Measurements from ENCODE around the gene NGEF. TPM values are rescaled to one million over a fixed set of nuclear protein-coding genes. Genes with fewer than 3 reads are reported as not detected.

Gene NGEF
- total and polyA plus RNA-seq, 8 donors: 3.3 to 7.1 (median 5.4) TPM

DNA sequence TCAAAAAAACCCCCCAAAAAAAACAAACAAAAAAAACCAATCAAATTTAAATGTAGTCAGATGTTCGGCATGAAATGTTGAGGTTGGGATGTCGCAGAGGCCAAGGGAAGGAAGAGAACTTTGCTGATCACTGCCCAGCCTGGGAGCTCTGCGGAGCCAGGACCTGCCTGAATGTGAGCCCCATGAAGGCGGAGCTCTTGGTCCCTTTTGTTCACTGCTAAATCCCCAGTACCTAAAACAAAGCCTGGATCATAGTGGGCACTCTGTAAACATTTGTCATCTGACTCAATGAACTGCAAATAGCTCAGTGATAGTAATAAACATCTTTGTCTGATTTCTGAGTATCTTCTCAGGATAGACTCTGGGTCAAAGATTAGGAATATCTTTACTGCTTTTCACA, 64.0 kb downstream of the NGEF start:
- intact Hi-C loops (cut with DNase I): no loop called here
- no peak for FAIRE-seq
- WGBS, 2 donors: 94% methylated on average over 4 of the region's 4 CpGs
- H3K9me3 ChIP-seq: no peaks in the 10 kb centered on the region
- no peaks in the 10 kb centered on the region for H3K27me3 ChIP-seq
- no peaks in the 10 kb centered on the region for H3K4me1 ChIP-seq
- no peak for DNase-seq
- no peak overlapping the region for H3K27ac ChIP-seq
- no peak overlapping the region for H3K4me3 ChIP-seq
- no peak for ATAC-seq
- H3K36me3 ChIP-seq: no peaks in the 10 kb centered on the region
- TF ChIP-seq, protein P1, sequence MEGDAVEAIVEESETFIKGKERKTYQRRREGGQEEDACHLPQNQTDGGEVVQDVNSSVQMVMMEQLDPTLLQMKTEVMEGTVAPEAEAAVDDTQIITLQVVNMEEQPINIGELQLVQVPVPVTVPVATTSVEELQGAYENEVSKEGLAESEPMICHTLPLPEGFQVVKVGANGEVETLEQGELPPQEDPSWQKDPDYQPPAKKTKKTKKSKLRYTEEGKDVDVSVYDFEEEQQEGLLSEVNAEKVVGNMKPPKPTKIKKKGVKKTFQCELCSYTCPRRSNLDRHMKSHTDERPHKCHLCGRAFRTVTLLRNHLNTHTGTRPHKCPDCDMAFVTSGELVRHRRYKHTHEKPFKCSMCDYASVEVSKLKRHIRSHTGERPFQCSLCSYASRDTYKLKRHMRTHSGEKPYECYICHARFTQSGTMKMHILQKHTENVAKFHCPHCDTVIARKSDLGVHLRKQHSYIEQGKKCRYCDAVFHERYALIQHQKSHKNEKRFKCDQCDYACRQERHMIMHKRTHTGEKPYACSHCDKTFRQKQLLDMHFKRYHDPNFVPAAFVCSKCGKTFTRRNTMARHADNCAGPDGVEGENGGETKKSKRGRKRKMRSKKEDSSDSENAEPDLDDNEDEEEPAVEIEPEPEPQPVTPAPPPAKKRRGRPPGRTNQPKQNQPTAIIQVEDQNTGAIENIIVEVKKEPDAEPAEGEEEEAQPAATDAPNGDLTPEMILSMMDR (IDR thresholded peaks at IDR 0.05): no peak

DNA sequence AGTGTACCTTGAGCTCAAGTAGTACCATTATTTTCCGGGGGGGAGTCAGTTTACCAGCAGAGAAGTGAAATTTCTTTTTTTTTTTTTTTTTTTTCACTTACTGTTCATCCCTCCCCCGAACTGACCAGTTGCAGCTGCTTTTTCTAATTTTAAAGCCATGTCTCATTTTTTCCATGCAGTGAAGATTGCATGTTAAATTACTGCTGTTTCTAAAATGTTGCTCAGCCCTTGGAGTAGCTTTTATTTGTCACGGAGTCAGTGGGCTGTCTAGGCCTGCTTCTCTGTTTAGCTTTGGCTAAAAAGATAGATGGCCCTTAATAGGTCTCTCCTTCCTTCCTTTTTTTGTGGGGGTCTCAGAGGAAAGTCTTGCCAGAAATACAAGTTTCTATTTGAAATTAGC, 70.2 kb downstream of the NGEF start:
- H3K27ac ChIP-seq: no peak overlapping the region
- H3K9me3 ChIP-seq: no peaks in the 10 kb centered on the region
- 90 to 92% methylated on average over 3 of the region's 3 CpGs for WGBS, 2 donors
- ATAC-seq (no peak), FAIRE-seq (no peak), DNase-seq (no peak)
- intact Hi-C loops (cut with DNase I): no loop called here
- H3K36me3 ChIP-seq: no peaks in the 10 kb centered on the region
- H3K4me3 ChIP-seq: no peak overlapping the region
- no peaks in the 10 kb centered on the region for H3K4me1 ChIP-seq
- H3K27me3 ChIP-seq: no peaks in the 10 kb centered on the region
- TF ChIP-seq, protein P1 (IDR thresholded peaks at IDR 0.05): no peak

DNA sequence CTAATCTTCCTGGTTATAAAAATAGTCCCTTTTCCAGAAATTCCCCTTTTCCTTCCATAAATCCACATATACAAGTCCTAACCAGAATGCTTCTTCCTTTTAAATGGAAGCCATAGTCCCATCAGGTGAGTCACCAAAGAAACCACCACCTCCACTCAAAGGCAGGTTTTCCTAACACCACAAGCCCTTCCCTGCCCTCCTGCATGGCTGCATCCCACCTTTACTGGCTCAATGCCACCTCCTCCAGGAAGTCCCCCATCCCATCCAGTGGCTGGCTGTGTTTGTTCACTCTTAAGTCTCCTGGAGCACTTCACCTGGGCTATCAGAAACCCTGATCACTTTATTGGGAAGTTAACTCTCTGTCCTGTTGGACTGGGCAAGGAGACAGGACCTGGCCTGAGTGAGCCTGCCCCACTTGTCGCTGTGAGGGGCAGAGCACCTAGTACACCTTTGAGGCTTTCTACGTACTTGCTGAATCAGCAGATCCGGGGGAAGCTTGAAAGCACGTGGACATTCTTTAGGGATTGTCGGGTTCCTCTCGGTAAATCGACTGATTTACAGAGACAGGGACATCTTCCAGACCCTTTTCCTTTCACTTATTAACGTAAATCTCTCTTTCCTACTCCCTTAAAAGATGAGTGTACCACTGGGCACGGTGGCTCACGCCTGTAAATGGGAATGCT, 71.0 kb downstream of the NGEF start:
- no peak overlapping the region for H3K4me3 ChIP-seq

DNA sequence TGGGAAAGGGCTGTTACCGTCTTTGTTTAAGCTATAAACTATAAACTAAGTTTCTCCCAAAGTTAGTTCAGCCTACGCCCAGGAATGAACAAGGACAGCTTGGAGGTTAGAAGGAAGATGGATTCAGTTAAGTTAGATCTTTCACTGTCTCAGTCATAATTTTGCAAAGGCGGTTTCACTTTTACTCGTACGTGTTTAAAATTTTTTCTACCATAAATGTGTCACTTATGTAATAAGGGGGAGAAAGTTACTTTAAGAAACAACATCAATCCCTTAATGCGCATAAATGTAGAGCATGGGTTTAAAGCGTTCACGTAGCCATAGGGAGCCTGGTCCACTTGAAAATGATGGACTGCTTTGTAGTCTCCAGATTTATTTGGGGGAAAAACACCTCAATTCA, 71.7 kb downstream of the NGEF start:
- DNase-seq: no peak
- no peak overlapping the region for H3K4me3 ChIP-seq
- FAIRE-seq: no peak
- no peak for ATAC-seq
- H3K9me3 ChIP-seq: no peaks in the 10 kb centered on the region
- no peaks in the 10 kb centered on the region for H3K27me3 ChIP-seq
- intact Hi-C loops (cut with DNase I): no loop called here
- no peaks in the 10 kb centered on the region for H3K36me3 ChIP-seq
- WGBS, 2 donors: 87 to 89% methylated on average over 8 of the region's 8 CpGs
- no peaks in the 10 kb centered on the region for H3K4me1 ChIP-seq
- TF ChIP-seq, protein P1 (IDR thresholded peaks at IDR 0.05): no peak
- H3K27ac ChIP-seq: no peak overlapping the region

More for the DNA sequence above, 71.0 kb downstream of the NGEF start:
- Histone ChIP-seq H3K4me1 (no peaks in the 10 kb centered on the region), H3K36me3 (no peaks in the 10 kb centered on the region), H3K27me3 (no peaks in the 10 kb centered on the region), H3K9me3 (no peaks in the 10 kb centered on the region), H3K27ac (no peak overlapping the region)
- intact Hi-C loops (cut with DNase I): no loop called here
- ATAC-seq: no peak
- no peak for DNase-seq
- TF ChIP-seq, protein P1 (IDR thresholded peaks at IDR 0.05): no peak
- WGBS, 2 donors: 81 to 88% methylated on average over 10 of the region's 10 CpGs
- FAIRE-seq: no peak

DNA sequence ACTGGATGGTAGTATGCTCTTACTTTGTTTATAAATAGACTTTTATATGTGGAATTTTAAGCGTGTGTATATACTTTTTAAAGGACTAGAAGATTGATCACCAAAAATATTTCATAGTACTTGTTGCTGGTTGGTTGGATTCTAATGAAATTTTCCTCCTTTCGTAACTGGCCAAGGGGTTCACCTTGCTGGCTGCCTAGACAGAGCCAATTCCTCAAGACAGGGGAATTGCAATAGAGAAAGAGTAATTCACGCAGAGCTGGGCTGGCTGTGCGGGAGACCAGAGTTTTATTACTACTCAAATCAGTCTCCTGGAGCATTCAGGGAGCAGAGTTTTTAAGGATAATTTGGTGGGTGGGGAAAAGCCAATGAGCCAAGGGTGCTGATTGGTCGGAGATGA, 72.3 kb downstream of the NGEF start:
- ATAC-seq: no peak
- intact Hi-C loops (cut with DNase I): no loop called here
- WGBS, 2 donors: 94 to 97% methylated on average over 5 of the region's 5 CpGs

More for the DNA sequence above, 72.3 kb downstream of the NGEF start:
- FAIRE-seq (no peak), DNase-seq (no peak)
- Histone ChIP-seq H3K27ac (no peak overlapping the region), H3K27me3 (no peaks in the 10 kb centered on the region), H3K4me3 (no peak overlapping the region), H3K9me3 (no peaks in the 10 kb centered on the region), H3K4me1 (no peaks in the 10 kb centered on the region), H3K36me3 (no peaks in the 10 kb centered on the region)
- TF ChIP-seq, protein P1 (IDR thresholded peaks at IDR 0.05): no peak
